ENCODE measurements around the gene SLC26A1.

Gene SLC26A1

DNA sequence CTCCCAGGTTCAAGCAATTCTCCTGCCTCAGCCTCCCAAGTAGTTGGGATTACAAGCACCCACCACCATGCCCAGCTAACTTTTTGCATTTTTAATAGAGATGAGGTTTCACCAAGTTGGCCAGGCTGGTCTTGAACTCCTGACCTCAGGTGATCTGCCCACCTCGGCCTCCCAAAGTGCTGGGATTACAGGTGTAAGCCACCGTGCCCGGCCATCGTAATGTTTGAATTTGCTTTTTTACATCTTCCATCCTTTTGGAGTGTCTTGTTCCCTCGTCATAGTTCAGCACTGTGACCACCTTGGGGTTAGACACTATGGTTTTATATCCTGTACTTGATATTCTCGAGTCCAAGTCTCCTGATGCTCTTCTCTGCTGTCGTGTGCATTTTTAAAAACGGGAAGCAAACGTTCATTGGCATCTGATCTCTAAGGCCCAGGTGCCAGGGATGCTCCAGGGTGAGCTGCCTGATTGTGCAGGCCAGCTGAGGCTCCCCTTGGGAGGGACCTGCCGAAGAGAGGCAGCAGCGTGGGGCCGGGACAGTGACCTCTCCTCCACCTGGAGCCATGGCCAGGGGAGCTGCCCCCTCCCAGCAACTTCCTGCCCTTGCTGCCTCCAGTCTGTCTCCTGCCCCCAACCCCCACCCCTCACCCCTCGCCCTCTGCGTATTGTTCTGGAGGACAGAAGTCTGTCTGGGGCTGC lies 36.5 kb downstream of the SLC26A1 start:
- TF ChIP-seq, protein P1, sequence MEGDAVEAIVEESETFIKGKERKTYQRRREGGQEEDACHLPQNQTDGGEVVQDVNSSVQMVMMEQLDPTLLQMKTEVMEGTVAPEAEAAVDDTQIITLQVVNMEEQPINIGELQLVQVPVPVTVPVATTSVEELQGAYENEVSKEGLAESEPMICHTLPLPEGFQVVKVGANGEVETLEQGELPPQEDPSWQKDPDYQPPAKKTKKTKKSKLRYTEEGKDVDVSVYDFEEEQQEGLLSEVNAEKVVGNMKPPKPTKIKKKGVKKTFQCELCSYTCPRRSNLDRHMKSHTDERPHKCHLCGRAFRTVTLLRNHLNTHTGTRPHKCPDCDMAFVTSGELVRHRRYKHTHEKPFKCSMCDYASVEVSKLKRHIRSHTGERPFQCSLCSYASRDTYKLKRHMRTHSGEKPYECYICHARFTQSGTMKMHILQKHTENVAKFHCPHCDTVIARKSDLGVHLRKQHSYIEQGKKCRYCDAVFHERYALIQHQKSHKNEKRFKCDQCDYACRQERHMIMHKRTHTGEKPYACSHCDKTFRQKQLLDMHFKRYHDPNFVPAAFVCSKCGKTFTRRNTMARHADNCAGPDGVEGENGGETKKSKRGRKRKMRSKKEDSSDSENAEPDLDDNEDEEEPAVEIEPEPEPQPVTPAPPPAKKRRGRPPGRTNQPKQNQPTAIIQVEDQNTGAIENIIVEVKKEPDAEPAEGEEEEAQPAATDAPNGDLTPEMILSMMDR (IDR thresholded peaks at IDR 0.05; ENCODE audit: control extremely low read depth, extremely low read depth, low read depth, missing control alignments): no peak
- ChIA-PET POLR2A (interaction anchor here (0.7 kb wide), 1 partner anchor 97 kb away, joined by 10 read pairs; no protein-coding TSS in a partner anchor), CTCF (no interaction called here)
- DNase-seq (ENCODE audit: extremely low spot score): no peak

DNA sequence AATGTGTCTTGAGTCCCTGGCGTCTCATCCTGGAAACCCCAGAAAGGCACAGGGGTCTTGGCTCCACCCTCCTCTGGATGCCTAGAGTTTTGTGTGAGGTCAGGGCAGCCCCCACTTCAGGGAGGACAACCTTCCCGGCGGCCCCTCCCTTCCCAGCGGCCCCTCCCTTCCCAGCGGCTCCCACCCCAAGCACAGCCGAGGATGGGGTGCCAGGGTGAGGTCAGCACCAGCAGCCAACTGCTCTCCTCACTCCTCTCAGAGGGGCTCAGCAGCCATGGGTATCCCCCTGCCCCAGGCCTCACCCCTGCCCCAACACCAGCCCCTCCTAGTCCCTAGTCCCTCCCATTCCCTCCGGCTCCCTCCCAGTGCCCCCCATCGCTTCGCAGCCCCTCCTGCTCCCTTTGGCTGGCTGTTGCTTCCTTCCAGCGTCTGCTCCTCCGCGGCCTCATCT lies 37.2 kb downstream of the SLC26A1 start:
- POLR2A ChIA-PET: no interaction called here
- CTCF ChIA-PET: no interaction called here
- no peak for DNase-seq (ENCODE audit: extremely low spot score)
- TF ChIP-seq, protein P1 (IDR thresholded peaks at IDR 0.05; ENCODE audit: control extremely low read depth, extremely low read depth, low read depth, missing control alignments): no peak

DNA sequence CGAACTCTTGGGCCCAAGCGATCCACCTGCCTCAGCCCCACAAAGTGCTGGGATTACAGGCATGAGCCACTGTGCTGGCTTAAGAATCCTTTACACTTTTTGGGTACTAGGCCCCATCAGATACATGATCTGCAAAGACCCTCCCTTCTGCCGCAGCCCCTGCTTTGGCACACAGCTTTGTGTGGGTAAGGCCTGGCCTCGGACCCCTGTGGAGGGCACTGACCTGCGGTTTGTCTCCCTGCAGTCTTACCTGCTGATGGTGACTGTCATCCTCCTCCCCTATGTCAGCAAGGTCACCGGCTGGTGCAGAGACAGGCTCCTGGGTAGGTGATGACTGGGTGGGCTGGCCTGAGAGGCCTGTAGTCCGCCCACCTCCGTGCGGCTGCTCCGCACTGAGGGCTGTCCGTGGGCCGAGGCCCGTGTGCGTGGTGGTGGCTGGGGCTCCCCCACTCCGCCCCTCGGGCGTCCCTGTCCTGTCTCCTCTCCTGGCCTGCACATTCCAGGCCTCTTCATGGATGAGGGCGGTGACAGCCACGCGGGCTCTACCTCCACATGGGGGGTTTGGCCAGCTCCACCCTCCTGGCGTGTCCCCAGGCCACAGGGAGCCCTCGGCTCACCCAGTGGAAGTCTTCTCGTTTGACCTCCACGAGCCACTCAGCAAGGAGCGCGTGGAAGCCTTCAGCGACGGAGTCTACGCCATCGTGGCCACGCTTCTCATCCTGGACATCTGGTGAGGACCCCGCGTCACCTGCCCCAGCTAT lies 37.9 kb downstream of the SLC26A1 start:
- TF ChIP-seq, protein P1 (IDR thresholded peaks at IDR 0.05; ENCODE audit: control extremely low read depth, extremely low read depth, low read depth, missing control alignments): no peak
- ChIA-PET CTCF (no interaction called here), POLR2A (no interaction called here)
- DNase-seq (ENCODE audit: extremely low spot score): no peak

DNA sequence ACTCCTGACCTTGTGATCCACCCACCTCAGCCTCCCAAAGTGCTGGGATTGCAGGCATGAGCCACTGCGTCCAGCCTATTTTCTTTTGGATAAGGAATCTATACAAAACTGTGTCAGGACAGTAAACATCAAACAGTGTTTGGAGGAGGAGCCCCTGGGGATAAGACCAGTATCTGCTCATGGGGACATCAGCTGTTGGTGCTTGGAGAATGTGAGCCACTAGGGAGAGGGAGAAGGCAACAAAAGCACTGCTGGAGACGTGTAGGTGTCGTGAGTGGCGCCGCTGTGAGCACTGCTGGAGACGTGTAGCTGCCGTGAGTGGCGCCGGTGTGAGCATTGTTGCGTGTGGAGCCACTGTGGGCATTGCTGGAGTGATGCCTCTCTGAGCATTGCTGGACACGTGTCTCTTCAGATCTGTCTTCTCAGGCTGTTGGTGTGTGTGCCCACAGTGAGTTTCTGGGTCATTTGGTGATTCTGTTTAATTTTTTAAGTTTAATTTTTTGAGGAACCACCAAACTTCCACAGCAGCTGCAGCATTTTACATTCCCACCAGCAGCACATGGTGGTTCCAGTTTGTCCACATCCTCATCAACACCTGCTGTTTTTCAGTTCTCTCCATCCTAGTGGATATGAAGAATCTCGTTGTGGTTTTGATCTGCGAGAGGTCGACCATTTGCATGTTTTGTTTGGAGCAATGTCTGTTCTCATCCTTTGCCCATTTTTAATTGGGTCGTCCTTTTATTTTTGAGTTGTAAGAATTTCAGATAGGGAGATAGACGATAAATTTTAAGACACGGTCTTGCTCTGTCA lies 38.8 kb downstream of the SLC26A1 start:
- CTCF ChIA-PET: no interaction called here
- TF ChIP-seq, protein P1 (IDR thresholded peaks at IDR 0.05; ENCODE audit: control extremely low read depth, extremely low read depth, low read depth, missing control alignments): no peak
- no peak for DNase-seq (ENCODE audit: extremely low spot score)
- POLR2A ChIA-PET: no interaction called here

DNA sequence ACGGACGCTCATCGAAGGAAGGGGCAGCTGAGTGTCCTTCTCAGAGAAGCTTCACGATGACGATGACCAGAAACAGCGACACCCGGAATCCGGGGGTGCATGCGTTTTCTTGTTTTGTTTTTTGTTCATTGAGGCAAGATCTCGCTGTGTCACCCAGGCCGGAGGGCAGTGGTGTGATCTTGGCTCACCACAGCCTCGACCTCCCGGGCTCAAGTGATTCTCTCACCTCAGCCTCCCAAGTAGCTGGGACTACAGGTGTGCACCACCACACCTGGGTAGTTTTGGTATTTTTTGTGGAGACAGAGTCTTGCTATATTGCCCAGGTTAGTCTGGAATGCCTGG lies 39.7 kb downstream of the SLC26A1 start:
- TF ChIP-seq, protein P1 (IDR thresholded peaks at IDR 0.05; ENCODE audit: control extremely low read depth, extremely low read depth, low read depth, missing control alignments): no peak
- CTCF ChIA-PET: no interaction called here
- DNase-seq (ENCODE audit: extremely low spot score): no peak
- POLR2A ChIA-PET: no interaction called here

DNA sequence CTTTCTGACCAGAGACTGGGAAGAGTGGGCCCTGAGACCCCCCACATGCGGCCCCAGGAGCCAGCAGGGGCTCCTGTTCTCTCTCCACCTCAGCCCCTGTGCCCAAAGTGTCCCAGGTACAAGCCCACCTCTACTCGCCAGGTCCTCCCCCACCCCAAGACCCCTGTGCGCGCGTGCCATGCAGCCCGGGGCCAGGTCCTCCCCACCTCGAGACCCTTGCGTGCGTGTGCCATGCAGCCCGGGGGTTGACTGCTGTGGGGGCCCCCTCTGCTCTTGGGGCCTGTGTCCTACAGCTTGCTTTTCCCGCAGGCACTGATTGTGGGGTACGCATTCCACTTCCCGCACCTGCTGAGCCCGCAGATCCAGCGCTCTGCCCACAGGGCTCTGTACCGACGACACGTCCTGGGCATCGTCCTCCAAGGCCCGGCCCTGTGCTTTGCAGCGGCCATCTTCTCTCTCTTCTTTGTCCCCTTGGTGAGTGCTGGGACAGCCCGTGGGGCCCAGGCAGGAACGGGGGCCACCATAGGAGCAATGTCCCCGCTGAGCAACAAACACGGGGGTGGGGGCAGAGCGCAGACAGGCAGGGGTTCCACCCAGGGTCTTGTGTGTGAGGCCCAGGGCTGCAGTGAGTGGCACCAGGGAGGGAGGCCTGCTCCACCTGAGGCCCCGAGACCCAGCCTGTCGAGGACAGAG lies 40.2 kb downstream of the SLC26A1 start:
- no peak for DNase-seq (ENCODE audit: extremely low spot score)
- CTCF ChIA-PET: no interaction called here
- TF ChIP-seq, protein P1 (IDR thresholded peaks at IDR 0.05; ENCODE audit: control extremely low read depth, extremely low read depth, low read depth, missing control alignments): no peak
- POLR2A ChIA-PET: no interaction called here
